Sigmoid colon (tissue), 3 donors: ENCODE measurements around the gene GRIA1.

ENCODE experiments used
- CTCF ChIP-seq, 4 experiments: fragments of 450-650 bp in 3 of 4; fragments of 200-600 bp in 1 of 4; IDR thresholded peaks; one replicate each; pipeline ENCODE4 v1.5.1; 2016 to 2019; ENCODE audit warnings: antibody characterized with exemption in 4 of 4, mild to moderate bottlenecking in 3 of 4, moderate library complexity in 2 of 4
- POLR2A ChIP-seq, 2 donors: fragments of 450-650 bp; IDR thresholded peaks; one replicate each; pipeline ENCODE4 v1.6.1; 2016; ENCODE audit warnings: antibody characterized with exemption in 2 of 2, mild to moderate bottlenecking in 2 of 2, moderate library complexity in 2 of 2

DNA sequence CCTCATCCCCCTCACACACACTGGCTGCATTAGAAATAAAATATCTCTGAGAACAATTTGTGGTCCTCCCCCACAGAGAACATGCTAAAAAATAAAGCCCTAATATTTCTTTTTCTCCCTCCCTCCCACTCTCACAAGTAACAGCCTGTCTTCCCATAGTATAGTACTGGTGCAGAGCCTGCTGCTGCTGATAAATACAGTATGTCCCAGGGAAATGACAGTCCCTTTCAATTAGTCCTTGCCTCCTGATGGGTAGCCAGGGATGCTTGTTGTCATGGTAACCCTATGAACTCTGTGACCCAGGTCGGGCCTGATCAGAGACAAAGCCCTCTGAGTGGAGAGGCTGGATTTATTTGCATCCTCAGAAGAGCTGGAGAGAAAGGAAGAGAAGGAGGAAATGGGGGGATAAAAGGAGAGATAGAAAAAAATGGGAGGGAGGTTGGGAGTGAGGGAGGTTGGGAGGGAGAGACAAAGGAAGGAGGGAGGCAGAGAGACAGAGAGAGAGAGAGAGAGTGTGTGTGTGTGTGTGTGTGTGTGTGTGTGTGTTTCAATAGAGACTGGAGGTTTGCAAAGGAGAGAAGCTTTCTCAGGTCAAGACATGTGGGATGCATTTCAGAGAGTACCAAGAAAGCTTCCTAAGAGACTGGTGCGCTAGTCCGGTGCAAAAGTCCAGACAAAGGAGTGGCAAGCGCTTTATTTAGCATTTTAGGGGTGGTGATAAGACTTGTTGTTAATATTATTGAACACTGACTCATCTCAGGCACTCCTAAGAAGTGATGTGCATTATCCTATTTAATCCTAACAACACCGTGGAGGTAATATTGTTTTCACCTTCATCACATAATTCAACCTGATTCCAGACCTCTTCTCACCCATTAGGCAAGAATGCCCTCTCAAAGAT, 287.5 kb downstream of the GRIA1 start:
- no peak for TF ChIP-seq POLR2A (IDR thresholded peaks at IDR 0.05)
- no peak for TF ChIP-seq CTCF (IDR thresholded peaks at IDR 0.05)
